ENCODE data around the gene ADAMTS17. TPM values are rescaled to one million over a fixed set of nuclear protein-coding genes. Genes with fewer than 3 reads are reported as not detected.

Gene ADAMTS17
- total RNA-seq, 1 experiment from 2014 or later: 4.2 TPM

DNA sequence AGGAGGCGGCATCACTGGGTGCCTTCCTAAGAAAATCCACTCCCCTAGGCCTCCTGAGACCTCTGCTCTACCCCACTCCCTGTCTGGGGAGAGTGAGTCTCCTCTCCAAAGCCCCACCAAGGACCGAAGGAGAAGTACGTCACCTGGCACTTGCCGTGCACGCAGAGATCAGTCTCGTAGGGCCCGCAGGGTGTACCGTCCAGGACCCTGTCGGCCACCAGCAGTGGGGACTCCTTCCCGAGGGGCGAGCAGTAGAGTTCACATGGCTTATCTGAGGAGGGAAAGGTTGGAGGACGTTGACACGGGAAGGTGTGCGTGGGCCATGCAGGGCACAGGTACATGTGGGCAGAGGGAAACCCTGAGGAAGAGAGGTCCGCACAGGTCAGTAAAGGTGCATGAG, 232.9 kb downstream of the ADAMTS17 start:
- BruUV-seq (replicated peaks): no TSS peak
- Histone ChIP-seq H3K79me2 (ENCODE audit: insufficient read depth, low read length) (no peaks in the 10 kb centered on the region), H3K9me2 (ENCODE audit: insufficient read depth) (no peaks in the 10 kb centered on the region), H3K4me3 (replicated peaks in 1 of 2; ENCODE audit: low read depth in 1 of 2, low read length in 2 of 2) (no peak overlapping the region), H3K27ac (ENCODE audit: low read depth, low read length) (no peak overlapping the region), H4K20me1 (ENCODE audit: insufficient read depth) (no peaks in the 10 kb centered on the region), H3K4me2 (ENCODE audit: low read length) (no peak overlapping the region), H3K4me1 (ENCODE audit: control insufficient read depth in 1 of 2, insufficient read depth in 2 of 2, low read length in 2 of 2) (peaks cover 18 to 22% of the 10 kb centered on the region in 2 experiments), H3K36me3 (ENCODE audit: control insufficient read depth in 1 of 2, insufficient read depth in 2 of 2, low read length in 2 of 2) (no peaks in the 10 kb centered on the region), H3K9ac (ENCODE audit: low read length) (no peak overlapping the region), H3K27me3 (ENCODE audit: insufficient read depth, low read length) (no peaks in the 10 kb centered on the region), H3K9me3 (ENCODE audit: control insufficient read depth in 1 of 2, insufficient read depth in 1 of 2, low read depth in 1 of 2, low read length in 2 of 2) (no peaks in the 10 kb centered on the region), H2AFZ (ENCODE audit: low read depth, low read length, poor library complexity, severe bottlenecking) (no peak overlapping the region)
- ChIA-PET RAD21 (ENCODE audit: low non-redundant PET in 1 of 2, low total read pairs in 2 of 2, uncharacterized antibody in 2 of 2, unreplicated experiment in 2 of 2) (no interaction called here), POLR2A (no interaction called here), CTCF (no interaction called here)
- no peak for DNase-seq (ENCODE audit: low read depth, low spot score)
- no peak for ATAC-seq
- intact Hi-C loops (cut with micrococcal nuclease): no loop called here
- TF ChIP-seq CBX3 (IDR thresholded peaks at IDR 0.05; ENCODE audit: low read depth) (no peak), ELF1 (IDR thresholded peaks at IDR 0.05; ENCODE audit: borderline replicate concordance, low read depth) (no peak), EGR1 (IDR thresholded peaks at IDR 0.05; ENCODE audit: low read depth) (no peak), RAD21 (IDR thresholded peaks at IDR 0.05; ENCODE audit: low read depth) (no peak), TCF7L2 (IDR thresholded peaks at IDR 0.05; ENCODE audit: borderline replicate concordance, extremely low read depth, insufficient read depth, insufficient read length) (no peak), SRF (IDR thresholded peaks at IDR 0.05; ENCODE audit: low read depth) (no peak), EZH2 (IDR thresholded peaks at IDR 0.05) (no peak), FOSL1 (IDR thresholded peaks at IDR 0.05; ENCODE audit: low read depth) (no peak), POLR2AphosphoS5 (IDR thresholded peaks at IDR 0.05; ENCODE audit: low read depth, low read length) (no peak), CEBPB (IDR thresholded peaks at IDR 0.05; ENCODE audit: low read depth) (no peak), YY1 (IDR thresholded peaks at IDR 0.05; ENCODE audit: extremely low read depth, insufficient replicate concordance, low read depth, low read length) (no peak), SIN3A (IDR thresholded peaks at IDR 0.05; ENCODE audit: low read depth) (no peak), ZFX (IDR thresholded peaks at IDR 0.05) (no peak), POLR2A (IDR thresholded peaks at IDR 0.05; ENCODE audit: borderline replicate concordance, extremely low read depth, insufficient read depth, insufficient read length) (no peak), ZNF274 (IDR thresholded peaks at IDR 0.05; ENCODE audit: low read depth, low read length) (no peak)
- TF ChIP-seq, protein P1, sequence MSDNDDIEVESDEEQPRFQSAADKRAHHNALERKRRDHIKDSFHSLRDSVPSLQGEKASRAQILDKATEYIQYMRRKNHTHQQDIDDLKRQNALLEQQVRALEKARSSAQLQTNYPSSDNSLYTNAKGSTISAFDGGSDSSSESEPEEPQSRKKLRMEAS (IDR thresholded peaks at IDR 0.05): no peak
- TF ChIP-seq, protein P2, sequence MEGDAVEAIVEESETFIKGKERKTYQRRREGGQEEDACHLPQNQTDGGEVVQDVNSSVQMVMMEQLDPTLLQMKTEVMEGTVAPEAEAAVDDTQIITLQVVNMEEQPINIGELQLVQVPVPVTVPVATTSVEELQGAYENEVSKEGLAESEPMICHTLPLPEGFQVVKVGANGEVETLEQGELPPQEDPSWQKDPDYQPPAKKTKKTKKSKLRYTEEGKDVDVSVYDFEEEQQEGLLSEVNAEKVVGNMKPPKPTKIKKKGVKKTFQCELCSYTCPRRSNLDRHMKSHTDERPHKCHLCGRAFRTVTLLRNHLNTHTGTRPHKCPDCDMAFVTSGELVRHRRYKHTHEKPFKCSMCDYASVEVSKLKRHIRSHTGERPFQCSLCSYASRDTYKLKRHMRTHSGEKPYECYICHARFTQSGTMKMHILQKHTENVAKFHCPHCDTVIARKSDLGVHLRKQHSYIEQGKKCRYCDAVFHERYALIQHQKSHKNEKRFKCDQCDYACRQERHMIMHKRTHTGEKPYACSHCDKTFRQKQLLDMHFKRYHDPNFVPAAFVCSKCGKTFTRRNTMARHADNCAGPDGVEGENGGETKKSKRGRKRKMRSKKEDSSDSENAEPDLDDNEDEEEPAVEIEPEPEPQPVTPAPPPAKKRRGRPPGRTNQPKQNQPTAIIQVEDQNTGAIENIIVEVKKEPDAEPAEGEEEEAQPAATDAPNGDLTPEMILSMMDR (IDR thresholded peaks at IDR 0.05 in 2 of 3, conservative IDR thresholded peaks at IDR 0.05 in 1 of 3; ENCODE audit: borderline replicate concordance in 1 of 3, insufficient read depth in 1 of 3, low read depth in 2 of 3, low read length in 2 of 3): no peak
- TF ChIP-seq, protein P3, sequence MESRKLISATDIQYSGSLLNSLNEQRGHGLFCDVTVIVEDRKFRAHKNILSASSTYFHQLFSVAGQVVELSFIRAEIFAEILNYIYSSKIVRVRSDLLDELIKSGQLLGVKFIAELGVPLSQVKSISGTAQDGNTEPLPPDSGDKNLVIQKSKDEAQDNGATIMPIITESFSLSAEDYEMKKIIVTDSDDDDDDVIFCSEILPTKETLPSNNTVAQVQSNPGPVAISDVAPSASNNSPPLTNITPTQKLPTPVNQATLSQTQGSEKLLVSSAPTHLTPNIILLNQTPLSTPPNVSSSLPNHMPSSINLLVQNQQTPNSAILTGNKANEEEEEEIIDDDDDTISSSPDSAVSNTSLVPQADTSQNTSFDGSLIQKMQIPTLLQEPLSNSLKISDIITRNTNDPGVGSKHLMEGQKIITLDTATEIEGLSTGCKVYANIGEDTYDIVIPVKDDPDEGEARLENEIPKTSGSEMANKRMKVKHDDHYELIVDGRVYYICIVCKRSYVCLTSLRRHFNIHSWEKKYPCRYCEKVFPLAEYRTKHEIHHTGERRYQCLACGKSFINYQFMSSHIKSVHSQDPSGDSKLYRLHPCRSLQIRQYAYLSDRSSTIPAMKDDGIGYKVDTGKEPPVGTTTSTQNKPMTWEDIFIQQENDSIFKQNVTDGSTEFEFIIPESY (IDR thresholded peaks at IDR 0.05; ENCODE audit: extremely low read depth, insufficient replicate concordance, low read length): no peak
- TF ChIP-seq, protein P4, sequence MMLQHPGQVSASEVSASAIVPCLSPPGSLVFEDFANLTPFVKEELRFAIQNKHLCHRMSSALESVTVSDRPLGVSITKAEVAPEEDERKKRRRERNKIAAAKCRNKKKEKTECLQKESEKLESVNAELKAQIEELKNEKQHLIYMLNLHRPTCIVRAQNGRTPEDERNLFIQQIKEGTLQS (IDR thresholded peaks at IDR 0.05): no peak
- TF ChIP-seq, protein P5, sequence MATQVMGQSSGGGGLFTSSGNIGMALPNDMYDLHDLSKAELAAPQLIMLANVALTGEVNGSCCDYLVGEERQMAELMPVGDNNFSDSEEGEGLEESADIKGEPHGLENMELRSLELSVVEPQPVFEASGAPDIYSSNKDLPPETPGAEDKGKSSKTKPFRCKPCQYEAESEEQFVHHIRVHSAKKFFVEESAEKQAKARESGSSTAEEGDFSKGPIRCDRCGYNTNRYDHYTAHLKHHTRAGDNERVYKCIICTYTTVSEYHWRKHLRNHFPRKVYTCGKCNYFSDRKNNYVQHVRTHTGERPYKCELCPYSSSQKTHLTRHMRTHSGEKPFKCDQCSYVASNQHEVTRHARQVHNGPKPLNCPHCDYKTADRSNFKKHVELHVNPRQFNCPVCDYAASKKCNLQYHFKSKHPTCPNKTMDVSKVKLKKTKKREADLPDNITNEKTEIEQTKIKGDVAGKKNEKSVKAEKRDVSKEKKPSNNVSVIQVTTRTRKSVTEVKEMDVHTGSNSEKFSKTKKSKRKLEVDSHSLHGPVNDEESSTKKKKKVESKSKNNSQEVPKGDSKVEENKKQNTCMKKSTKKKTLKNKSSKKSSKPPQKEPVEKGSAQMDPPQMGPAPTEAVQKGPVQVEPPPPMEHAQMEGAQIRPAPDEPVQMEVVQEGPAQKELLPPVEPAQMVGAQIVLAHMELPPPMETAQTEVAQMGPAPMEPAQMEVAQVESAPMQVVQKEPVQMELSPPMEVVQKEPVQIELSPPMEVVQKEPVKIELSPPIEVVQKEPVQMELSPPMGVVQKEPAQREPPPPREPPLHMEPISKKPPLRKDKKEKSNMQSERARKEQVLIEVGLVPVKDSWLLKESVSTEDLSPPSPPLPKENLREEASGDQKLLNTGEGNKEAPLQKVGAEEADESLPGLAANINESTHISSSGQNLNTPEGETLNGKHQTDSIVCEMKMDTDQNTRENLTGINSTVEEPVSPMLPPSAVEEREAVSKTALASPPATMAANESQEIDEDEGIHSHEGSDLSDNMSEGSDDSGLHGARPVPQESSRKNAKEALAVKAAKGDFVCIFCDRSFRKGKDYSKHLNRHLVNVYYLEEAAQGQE (IDR thresholded peaks at IDR 0.05; ENCODE audit: low read depth): no peak

All from HCT116 (cell line).